ENCODE data around the gene MORN5. TPM values are rescaled to one million over a fixed set of nuclear protein-coding genes. Genes with fewer than 3 reads are reported as not detected.

Gene MORN5
- total and polyA plus RNA-seq, 9 of the 15 experiments (the other 6 are each of a cell fraction or from before 2014, with no cell fraction given): not detected

DNA sequence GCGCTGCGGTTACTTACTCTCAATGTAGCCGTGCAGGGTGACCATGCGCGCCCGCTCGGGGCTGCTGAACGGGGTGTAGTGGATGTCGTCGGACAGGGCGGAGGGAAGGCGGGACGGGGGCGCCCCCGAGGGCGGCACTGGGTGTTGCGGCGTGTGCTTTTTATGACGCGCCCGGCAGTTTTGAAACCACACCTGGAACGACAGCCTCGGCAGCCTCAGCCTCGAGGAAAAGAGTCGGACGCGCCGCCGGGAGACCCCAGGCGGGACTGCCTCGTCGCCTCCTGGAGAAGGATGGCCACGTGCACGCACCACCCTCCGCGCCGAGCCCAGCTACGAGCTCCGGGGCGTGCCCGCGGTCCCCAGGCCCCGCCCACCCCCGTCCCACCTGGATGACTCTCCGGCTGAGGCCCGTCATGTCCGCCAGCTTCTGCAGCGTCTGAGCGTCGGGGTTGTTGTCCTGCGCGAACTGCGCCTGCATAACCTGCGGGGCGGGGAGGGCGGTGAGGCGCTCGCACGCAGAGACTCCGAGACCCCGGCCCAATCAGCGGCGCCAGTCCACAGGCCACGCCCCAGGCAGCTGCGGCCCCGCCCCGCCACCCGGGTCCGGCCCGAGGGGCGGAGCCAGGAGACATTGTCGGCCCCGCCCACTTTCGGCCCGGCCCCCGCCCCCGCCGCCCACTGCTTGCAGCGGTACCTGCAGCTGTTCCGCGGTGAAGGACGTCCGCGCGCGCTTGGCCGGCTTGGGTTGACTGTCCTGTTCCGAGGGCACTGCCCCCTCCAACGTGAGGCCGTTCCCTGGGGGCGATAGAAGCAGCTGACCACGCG, 54.1 kb downstream of the MORN5 start (continued):
- TF ChIP-seq, protein P1, sequence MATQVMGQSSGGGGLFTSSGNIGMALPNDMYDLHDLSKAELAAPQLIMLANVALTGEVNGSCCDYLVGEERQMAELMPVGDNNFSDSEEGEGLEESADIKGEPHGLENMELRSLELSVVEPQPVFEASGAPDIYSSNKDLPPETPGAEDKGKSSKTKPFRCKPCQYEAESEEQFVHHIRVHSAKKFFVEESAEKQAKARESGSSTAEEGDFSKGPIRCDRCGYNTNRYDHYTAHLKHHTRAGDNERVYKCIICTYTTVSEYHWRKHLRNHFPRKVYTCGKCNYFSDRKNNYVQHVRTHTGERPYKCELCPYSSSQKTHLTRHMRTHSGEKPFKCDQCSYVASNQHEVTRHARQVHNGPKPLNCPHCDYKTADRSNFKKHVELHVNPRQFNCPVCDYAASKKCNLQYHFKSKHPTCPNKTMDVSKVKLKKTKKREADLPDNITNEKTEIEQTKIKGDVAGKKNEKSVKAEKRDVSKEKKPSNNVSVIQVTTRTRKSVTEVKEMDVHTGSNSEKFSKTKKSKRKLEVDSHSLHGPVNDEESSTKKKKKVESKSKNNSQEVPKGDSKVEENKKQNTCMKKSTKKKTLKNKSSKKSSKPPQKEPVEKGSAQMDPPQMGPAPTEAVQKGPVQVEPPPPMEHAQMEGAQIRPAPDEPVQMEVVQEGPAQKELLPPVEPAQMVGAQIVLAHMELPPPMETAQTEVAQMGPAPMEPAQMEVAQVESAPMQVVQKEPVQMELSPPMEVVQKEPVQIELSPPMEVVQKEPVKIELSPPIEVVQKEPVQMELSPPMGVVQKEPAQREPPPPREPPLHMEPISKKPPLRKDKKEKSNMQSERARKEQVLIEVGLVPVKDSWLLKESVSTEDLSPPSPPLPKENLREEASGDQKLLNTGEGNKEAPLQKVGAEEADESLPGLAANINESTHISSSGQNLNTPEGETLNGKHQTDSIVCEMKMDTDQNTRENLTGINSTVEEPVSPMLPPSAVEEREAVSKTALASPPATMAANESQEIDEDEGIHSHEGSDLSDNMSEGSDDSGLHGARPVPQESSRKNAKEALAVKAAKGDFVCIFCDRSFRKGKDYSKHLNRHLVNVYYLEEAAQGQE (IDR thresholded peaks at IDR 0.05; ENCODE audit: borderline replicate concordance): no peak
- TF ChIP-seq, protein P1 (CRISPR knock-in tag; IDR thresholded peaks at IDR 0.05; ENCODE audit: low read depth): no peak
- no peak for TF ChIP-seq BRF1 (IDR thresholded peaks at IDR 0.05; ENCODE audit: borderline replicate concordance, extremely low read depth, insufficient read length)
- TF ChIP-seq MCM5 (IDR thresholded peaks at IDR 0.05; ENCODE audit: low read depth): no peak
- TF ChIP-seq MEF2A (IDR thresholded peaks at IDR 0.05; ENCODE audit: control insufficient read depth, low read depth, low read length): no peak
- TF ChIP-seq TBL1XR1 (IDR thresholded peaks at IDR 0.05; ENCODE audit: low read length in 2 of 2): no peak
- TF ChIP-seq DPF2 (IDR thresholded peaks at IDR 0.05): no peak
- no peak for TF ChIP-seq ZNF175 (CRISPR knock-in tag; IDR thresholded peaks at IDR 0.05; ENCODE audit: low read depth)
- no peak for TF ChIP-seq SPI1 (IDR thresholded peaks at IDR 0.05; ENCODE audit: borderline replicate concordance, low read depth, low read length)
- TF ChIP-seq ZNF75A (CRISPR knock-in tag; IDR thresholded peaks at IDR 0.05): no peak
- TF ChIP-seq CEBPG (CRISPR knock-in tag; IDR thresholded peaks at IDR 0.05): no peak
- no peak for TF ChIP-seq CEBPG (tag; conservative IDR thresholded peaks at IDR 0.05 in 1 of 2, IDR thresholded peaks at IDR 0.05 in 1 of 2)
- no peak for TF ChIP-seq SMARCB1 (IDR thresholded peaks at IDR 0.05; ENCODE audit: insufficient read length, low read depth)
- TF ChIP-seq KAT8 (IDR thresholded peaks at IDR 0.05; ENCODE audit: low read depth): no peak
- TF ChIP-seq ZNF644 (tag; IDR thresholded peaks at IDR 0.05; ENCODE audit: low read depth): no peak
- TF ChIP-seq MEIS2 (IDR thresholded peaks at IDR 0.05; ENCODE audit: partially characterized antibody): no peak
- no peak for TF ChIP-seq STAT5A (IDR thresholded peaks at IDR 0.05; ENCODE audit: borderline replicate concordance, low read length)
- 0 out of 2 replicates have a peak, but pooled peaks have one; percentile 16 for TF ChIP-seq ERF (CRISPR knock-in tag; IDR thresholded peaks at IDR 0.05)
- TF ChIP-seq PHB (CRISPR knock-in tag; IDR thresholded peaks at IDR 0.05): no peak
- no peak for TF ChIP-seq ASH1L (IDR thresholded peaks at IDR 0.05; ENCODE audit: borderline replicate concordance, low read depth, partially characterized antibody)

Data from K562 (cell line).